NCI-H526 (cell line): ENCODE measurements around the gene SND1.
"Not testable (repeated sequence)": the region's sequence is repeated elsewhere in the genome, so short reads cannot be mapped to it uniquely, and the experiment has no call there.

Experiments used
- DNase-seq, 2 experiments: peaks; one replicate each; lab custom pipeline; 2025; lab: John Stamatoyannopoulos, UW

SND1 gene

DNA sequence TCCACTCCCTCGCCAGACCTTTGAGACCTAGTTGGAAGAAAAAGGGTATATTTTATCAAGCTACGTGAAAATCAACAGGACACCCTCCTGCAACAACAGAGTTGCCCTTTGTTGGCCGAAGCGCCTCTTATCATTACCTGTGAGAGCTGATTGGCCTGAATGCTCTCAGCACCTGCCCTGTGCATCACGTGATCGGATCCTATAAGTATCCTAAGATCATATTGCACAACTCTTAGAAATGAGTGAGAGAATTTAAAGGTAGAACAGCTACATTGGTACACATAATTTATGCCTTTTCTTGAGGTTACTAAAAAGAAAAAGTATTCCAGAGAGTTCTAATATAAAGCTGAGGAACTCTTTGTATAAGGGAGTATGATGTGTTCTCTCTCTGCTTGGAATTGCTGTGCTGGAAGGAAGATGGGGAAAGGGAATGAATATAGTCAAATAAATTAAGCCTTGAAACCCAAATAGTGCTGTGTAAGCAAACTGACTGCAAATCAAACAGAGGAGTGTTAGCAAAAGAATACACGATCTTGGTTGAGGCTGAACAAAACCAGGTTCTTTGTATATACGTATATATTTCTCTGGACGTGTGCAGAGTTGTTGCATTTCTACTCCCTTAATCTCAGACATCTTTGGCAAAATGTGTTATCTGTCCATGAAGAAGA, 309.9 kb downstream of the SND1 start:
- DNase-seq, result no peak

DNA sequence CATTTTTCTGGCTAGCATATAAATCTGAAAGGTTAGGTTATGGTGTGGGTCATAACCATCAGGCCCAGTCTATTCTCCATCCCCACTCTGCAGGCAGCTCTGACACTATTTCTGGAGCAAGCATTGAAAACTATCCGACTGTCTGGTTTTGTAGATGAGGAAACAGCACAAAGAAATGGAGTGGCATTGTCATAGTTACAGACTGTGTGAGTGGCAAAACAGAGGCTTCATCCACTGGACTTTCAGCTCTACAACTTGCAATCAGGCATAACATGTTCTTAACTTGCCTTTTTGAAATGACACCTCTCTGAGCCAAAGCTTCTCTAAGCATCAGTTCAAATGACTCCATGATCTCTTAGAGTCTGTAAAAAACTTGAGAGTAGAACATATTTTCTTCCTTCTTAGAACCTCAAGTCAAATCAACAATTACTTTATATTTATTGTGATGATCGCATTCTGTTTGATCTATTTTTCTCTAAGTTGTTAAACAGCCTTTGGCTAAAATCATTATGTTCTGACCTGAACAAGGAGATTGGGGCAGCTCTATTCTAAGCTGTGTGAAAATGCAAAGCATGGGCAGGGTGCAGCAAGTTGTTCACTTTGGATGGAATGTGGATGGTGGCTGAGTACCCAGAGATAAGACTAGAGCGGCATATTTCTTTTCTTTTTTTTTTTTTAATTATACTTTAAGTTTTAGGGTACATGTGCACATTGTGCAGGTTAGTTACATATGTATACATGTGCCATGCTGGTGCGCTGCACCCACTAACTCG, 310.8 kb downstream of the SND1 start:
- DNase-seq, result no peak

DNA sequence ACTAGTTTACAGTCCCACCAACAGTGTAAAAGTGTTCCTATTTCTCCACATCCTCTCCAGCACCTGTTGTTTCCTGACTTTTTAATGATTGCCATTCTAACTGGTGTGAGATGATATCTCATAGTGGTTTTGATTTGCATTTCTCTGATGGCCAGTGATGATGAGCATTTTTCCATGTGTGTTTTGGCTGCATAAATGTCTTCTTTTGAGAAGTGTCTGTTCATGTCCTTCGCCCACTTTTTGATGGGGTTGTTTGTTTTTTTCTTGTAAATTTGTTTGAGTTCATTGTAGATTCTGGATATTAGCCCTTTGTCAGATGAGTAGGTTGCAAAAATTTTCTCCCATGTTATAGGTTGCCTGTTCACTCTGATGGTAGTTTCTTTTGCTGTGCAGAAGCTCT, 311.9 kb downstream of the SND1 start:
- DNase-seq, result not testable (repeated sequence)

DNA sequence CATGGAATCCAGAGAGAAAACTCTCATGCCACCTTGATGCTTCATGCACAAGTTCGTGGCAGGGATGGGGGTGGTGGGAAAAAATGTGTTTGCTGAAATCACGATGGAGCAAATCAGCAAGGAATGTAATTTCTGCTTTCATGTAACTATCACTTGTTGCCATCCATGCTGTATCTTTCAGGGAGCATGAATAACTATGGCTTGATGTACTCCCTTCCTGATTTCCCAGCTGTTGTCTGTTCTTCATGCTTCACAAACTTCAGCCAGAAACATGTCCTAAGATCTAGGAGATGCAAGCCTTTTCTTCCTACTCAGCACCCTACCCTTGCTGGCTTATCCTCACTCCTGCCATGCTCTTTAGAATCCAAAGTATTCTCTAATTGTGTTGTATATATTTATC, 315.3 kb downstream of the SND1 start:
- DNase-seq, result no peak

DNA sequence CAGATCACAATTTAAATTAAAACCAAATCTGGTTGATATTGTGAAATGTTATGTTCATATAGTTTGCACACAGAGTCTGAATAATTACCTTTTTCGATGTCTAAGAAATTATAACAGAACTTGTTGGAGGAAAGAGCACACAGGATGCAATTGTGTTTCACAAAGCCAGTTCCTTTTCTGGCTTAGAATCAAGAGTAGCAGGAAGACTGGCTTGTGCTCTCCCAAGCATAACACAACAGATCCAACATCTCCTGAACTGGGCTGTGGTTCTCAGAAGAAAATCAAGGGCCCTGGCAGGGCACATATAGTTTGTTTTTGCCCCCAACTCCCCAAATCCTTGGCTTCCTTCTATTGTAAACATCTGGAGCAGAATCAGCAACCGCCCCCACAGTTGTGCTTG, 316.6 kb downstream of the SND1 start:
- DNase-seq, result no peak

DNA sequence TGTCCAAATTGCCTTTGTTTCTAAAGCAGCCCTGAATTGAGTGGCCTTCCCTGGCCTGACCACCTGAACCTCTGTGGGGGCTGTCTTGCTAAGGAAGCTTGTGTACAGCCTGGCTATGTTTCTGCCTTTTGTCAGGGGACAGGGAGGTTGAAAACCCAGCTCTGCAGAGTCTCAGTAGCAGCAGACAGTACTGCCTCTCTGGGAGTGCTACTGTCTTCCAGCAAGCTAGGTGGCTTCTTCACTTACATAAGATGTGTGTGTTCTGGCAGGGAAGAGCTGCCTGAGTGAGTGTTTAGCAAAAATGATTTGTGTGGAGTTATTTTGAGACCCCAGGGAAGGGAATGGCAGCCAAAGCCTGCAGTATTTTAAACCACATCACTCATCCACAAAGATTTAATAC, 321.8 kb downstream of the SND1 start:
- no peak for DNase-seq

DNA sequence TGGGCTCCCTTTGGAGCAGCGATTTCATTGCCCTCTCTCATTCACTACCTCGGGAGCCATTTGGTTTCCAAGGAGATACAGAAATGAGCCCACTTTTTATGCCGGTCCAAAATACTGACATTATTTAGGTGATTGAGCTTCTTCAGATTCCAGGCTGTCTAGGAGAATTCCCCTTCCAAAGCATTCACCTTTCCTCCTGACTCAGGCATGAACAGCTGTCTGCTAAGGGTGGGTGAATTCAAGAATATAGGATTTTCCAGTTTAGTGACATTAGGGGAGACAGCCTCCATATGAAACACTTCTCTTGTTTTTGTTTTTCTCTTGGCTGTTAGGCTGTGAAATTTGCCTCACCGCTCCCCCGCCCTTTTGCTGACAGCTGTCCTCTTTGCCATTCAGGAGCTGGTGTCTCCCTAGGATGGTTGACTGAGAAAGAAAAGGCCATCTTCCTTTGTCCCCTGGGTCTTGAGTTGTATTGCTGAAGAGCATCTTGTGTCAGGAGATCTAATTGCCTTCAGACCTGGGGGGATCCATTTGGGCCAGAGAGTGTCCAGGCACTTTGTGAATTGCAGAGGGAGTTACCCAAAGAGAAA, 322.5 kb downstream of the SND1 start:
- DNase-seq, result no peak

DNA sequence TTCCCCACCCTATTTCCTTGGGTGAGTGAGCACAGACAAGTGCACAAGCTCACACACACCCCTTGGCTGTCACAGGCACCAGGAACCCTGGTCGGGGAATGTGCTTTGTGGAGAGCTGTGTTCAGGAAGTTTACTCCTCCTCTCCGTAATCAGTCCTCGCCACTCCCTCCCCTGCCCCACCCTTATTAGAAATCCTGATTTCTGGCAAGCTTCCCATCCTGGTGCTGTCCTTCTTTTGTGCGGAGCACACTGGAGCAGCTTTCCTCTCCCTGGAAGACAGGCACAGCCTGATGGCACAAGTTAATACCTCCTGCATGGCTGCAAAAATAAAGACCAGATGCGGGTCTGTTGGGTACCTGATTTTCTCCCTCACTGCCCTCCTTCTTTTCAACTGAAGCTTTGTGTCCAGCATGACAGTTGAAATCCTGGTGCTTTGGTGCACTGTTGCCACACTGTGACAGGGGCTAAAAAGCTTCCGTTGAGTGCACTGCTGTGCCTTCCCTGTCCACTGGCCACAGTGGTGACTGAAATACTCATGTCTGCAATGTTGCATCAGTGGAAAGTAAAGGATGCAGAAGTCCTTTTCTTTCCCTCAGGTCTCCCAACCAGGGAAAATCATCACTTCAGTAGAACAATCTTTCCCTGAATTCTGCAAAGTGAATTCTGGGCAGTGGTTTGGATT, 324.2 kb downstream of the SND1 start:
- no peak for DNase-seq

DNA sequence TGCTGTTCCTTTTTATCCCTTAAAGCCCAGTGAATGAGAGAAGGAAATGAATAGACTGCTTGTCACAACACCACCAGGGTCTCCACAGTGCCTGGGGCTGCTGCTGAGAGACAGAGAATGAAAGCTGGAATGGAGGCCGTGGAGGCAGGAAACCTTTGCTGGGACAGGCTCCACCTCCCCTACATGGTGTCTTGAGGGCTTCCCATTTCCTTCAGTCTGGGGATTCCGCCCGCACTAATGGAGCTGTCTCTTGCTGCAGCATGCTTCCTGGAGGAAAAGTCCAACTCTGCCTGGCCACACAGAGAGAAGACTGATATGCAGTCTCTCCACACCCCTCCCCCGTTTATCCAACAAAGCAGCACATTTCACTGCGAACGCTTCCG, 324.7 kb downstream of the SND1 start:
- no peak for DNase-seq

DNA sequence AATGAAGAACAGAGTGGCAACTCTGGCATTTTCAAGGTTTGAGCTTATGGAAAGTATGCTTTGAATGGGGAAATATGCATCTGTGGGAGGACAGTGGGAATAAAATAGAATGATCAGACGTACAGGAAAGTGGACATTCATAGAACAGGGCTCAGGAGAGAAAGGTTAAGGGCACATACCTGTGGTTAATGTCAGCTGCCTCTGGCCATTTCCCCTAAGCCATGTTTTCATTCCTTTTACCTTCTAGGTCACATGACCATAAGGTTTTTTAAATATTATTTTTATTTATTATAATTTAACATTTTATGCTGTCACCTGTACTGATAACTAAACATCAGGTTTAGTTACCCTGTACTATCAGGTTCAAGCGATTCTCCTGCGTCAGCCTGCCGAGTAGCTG, 326.4 kb downstream of the SND1 start:
- no peak for DNase-seq

DNA sequence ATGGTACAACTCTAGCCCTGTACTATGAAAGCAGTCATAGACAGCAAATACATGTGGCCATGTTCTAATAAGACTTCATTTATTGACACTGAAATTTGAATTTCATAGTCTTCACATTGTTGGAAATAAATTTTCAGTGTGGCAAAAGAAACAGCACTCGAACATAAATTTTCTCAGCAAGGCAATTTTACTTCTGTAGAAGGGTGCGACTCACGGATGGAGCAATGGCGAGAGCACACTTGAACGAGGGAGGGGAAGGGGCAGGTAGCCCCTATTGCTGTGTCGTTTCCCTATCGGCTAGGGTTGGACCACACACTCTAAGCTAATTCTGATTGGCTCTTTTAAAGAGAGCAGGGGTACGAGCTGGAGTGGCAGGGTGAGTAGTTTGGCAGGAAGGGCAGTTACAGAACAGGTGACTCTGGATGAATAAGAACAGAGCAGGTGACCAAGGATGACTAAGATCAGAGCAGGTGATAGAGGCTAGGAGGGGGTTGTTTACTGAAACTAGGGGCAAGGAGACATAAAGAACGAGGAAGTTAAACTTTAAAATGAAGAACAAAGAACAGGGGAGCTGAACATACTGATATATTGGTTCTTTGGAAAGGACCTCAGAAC, 327.2 kb downstream of the SND1 start:
- no peak for DNase-seq

DNA sequence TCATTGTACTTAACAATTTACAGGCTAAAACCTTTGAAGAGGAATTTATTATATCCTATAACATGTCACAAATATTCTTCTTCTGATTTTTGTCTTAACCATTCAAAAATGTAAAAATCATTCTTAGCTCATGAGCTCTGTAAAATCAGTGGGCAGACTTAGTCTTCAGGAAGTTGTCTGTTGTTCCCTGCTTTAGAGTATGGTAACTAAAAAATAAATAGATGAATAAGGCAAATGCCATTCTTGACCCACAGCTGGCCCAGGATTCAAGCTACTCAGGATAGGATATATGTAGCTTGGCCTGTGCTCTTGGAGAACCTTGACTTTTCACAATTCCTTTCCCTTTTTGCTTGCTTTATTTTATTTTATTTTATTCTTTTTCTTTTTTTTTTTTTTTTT, 327.7 kb downstream of the SND1 start:
- DNase-seq, result no peak

DNA sequence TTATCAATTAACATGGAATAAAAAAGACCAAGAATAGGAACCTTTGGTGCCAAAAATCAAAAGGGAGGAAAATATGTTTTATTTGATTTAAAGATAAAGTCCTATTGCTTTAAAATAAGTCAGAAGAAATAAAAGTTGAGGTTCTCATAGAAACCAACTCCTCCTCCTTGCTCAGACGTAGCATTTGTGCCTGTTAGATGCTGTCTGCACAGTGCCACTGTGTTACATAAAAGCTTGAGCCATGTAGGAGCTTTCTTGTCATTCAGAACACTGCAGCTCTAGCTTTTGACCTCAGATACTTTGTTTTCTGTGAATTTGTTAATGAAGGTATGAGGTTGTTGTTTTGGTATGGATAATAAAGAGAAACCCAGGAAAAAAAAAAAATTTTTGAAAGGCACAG, 328.9 kb downstream of the SND1 start:
- DNase-seq, result no peak

DNA sequence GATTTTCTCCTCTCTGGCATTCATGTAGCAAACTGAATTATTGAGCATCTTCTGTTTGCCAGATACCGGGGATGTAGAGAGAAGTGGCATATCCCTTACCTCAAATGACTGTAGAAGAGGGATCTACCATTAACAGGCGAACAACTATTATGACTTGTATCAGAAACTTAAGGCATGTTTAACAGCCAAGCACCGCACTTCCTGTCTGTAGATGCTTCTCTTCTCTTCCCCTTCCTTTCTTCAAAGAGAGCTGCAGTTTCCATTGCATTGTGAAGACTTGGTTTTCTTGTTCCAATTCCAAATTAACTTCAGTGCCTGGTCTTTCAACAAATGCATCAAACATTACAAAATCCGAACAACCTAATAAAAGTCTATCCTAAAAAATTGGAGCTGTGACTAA, 330.0 kb downstream of the SND1 start:
- no peak for DNase-seq

DNA sequence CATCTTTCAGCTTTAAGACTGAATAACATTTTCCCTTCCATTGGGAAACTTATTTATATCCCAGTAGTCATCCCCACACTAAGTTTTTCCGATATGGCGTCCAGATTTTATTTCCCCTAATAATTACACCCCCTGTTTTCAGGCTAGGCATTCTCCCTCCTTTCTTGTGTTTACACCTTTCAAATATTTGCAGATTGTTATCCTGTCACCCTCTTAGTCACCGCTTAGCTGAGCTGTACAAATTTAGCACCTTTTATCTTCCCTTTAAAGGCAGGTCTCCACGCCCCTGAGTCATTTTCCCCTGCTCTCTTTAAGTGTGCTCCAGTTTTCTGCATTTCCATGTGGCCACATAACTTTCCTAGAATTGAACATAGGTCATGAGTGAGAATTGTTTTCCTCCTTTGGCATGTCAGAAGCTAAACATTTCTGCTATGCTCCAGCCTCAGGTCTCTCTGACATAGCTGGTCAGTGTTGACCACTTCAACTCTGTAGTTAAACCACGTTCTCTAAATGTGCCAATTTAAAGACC, 331.9 kb downstream of the SND1 start:
- no peak for DNase-seq

DNA sequence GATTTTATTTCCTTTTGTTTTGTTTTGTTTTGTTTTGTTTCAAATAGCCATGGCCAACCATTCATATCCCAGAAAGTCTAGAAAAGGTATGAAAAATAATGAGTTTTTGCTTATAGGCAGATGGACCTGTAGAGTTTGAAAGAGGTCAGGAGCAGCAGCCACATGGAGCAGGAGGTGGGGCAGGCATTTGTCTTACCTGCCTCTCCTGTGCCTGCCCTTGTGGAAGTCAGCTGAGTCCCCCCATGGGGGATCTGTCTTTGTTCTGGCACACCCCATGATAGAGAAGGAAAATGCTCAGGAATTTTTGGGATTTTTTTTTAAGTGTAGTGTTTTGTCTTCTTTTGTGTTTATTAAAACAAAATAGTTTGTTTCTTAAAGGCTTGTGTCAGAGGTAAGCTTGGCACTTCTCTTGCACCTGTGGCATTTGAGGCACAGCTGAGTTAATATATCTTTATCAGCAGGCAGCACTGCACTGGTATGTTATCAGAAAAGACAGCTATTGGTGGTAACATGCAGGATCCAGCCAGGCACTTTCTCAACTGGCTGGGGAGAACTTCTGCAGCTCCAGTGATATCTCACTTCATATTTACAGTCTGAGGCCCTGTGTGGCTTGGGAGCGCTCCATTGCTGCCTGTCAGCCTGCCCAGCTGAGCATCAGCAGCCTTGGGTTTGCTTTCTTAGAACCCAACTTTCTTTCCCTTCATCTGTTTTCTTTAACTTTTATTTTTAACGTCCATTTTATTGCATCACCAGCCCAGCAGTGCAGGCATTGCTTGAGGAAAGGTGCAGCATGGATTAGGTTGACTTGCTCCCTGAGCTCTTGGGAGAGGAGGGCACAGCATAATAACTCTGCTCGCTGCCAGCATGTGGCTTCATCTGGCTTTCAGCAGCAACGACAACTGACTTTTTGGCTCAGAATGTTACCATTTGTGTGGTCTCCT, 334.9 kb downstream of the SND1 start:
- DNase-seq, result no peak

DNA sequence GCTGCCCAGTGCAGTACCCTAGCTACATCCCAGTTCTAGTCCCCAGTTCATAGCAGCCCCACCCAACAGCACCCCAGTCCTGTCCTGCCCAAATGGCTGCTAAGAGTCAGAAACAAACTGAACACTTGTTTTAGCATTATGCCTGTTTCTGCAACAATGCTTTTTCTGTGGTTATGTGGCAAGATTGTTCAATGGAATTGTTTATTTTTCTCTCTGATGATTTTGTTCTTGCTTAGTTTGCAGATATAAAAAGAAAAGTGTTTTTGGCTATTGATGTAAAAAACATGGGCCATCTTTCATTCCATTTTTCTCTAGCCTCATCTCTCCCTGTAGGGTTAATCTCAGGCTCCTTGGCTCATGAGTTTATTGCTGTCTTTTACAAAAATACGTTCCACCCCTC, 336.8 kb downstream of the SND1 start:
- DNase-seq, result no peak

DNA sequence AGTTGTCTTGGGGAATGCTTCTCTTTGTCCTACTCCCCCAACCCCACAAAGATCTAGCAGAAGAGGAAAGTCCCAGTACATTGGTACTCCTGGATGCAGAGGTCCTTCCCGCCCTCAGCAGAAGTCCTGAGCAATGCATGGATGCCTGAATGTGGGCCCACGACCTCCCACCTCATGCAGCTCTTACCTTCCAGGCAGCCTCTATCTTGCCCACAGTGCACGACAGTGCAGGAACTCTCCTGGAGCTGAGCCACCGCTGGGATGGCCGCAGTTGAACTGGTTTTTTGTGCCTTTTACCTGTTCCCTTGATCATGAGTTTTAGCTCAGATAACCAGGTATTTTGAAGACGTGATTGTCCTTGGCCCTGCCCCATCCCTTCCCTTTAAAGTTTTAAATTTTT, 341.3 kb downstream of the SND1 start:
- DNase-seq, result no peak

DNA sequence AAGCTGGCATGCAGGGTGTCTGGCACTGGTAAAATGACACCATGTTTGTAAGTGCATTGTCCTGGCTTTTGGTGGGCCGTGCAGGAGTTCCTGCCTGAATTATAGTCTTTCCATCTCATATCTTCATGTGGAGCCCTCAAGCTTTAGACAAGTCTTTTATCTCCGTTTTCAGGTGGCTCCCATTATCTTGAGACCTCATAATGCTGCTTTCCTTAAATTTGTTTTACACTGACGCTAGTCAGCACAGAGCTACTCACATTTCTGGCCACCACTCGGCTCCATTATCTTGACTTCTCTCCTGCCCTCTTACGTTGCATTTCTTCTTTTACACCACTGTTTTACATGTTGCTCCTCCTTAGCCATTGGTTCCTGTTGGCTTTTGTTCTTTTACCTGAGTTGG, 342.0 kb downstream of the SND1 start:
- DNase-seq, result no peak

DNA sequence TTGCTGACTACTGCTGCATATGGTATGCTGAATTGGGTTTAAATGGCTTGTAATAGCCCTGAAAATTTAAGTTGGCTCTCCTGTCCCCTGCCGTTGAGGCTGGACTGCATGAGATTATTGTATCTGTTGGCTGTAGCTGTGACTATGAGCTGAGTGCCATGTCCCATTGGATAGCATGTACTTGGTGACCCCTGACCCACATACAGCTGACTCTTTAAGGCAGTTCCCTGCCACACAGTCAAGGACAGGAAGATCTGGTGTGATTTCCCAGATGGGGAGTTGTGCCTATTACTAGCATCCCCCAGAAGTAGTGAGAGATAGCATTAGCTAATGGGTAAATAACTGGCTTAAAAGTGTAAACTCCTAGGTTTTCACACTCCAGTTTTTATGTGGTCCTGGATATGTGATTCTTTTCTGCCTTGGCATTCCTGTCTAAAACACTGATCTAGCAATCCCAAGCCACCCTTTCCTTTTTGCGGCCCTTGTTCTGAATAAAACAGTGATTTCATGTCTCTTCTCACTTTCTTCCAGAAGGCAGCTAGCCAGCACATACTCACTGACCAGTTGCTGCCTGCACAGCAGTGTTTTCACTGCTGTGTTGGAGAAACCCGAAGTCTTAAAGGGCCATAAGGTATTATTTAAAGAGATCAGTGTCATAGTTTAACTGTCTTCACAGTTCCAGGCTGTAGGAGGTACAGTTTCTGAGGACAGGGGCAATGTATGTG, 343.3 kb downstream of the SND1 start:
- DNase-seq, result no peak

DNA sequence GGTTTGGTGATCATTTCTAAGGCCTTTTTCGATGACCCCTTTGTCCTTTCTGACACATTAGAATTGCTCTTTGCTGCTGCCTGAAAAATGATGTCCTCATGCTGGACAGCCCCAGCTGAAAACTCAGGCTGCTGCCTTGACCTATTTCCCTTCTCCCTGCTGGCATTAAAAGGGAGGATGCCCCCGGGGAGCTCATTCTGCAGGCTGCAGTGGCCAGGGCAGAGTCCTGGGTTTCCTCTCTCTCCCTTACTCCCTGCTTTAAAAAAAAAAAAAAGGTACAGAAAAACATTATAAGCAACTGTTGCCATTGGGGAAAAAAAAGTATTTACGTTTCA, 343.9 kb downstream of the SND1 start:
- no peak for DNase-seq
